Esophagus squamous epithelium (tissue), 5 donors: Measurements from ENCODE around the gene OST4. TPM values are rescaled to one million over a fixed set of nuclear protein-coding genes. Genes with fewer than 3 reads are reported as not detected.
"Not testable (repeated sequence)": the region's sequence is repeated elsewhere in the genome, so short reads cannot be mapped to it uniquely, and the experiment has no call there.

Source experiments
- DNase-seq: peaks from one replicate; lab custom pipeline; 2025; lab: John Stamatoyannopoulos, UW
- H3K27ac ChIP-seq, 4 donors: fragments of 200-600 bp; sonication (generic); one replicate each; pipeline ENCODE4 v1.5.1; 2016 to 2019; ENCODE audit warnings: mild to moderate bottlenecking in 1 of 4
- H3K27me3 ChIP-seq, 4 donors: fragments of 200-600 bp; sonication (generic); 1 replicate in 3 of 4; 2 replicates in 1 of 4; pipeline versions ENCODE4 v1.5.1 to v1.6.0; 2017 to 2021; ENCODE audit warnings: antibody characterized with exemption in 1 of 4
- H3K36me3 ChIP-seq, 3 donors: fragments of 200-600 bp; sonication (generic); one replicate each; pipeline ENCODE4 v1.5.1; 2016 to 2019
- H3K4me1 ChIP-seq, 3 donors: fragments of 200-600 bp; sonication (generic); one replicate each; pipeline ENCODE4 v1.5.1; 2017 to 2019
- H3K4me3 ChIP-seq, 4 donors: fragments of 200-600 bp; sonication (generic); 1 replicate in 3 of 4; 2 replicates in 1 of 4; pipeline ENCODE4 v1.5.1; 2016 to 2019; ENCODE audit warnings: mild to moderate bottlenecking in 2 of 4, moderate library complexity in 1 of 4
- H3K9me3 ChIP-seq, 3 donors: fragments of 200-600 bp; sonication (generic); one replicate each; pipeline ENCODE4 v1.5.1; 2016 to 2019
- POLR2A ChIP-seq, 4 donors: fragments of 450-650 bp; IDR thresholded peaks; one replicate each; pipeline ENCODE4 v1.6.1; 2017; ENCODE audit warnings: antibody characterized with exemption in 4 of 4, mild to moderate bottlenecking in 4 of 4, moderate library complexity in 3 of 4
- WGBS, 2 donors: methylation state at CpG; one replicate each; pipeline ENCODE4 v1.1.5; 2018; 5-methylcytosine and 5-hydroxymethylcytosine counted together
- intact Hi-C: fragments of 100-400 bp; cut with DNase I; formaldehyde crosslinking; loops from one replicate; pipeline ENCODE4 v1.15.0; 2022
- total RNA-seq, 4 donors: library from RNA; depleted of rRNA; stranded (reverse); fragments of >200 nt; gene quantifications; one replicate each; pipeline ENCODE4 v1.1.0, GENCODE V29; 2016
- TF ChIP-seq, protein P1 (sequence below), 6 experiments: fragments of 450-650 bp in 4 of 6; fragments of 200-600 bp in 2 of 6; sonication (generic) in 2 of 6; IDR thresholded peaks; one replicate each; pipeline ENCODE4 v1.5.1; 2016 to 2019; ENCODE audit warnings: antibody characterized with exemption in 6 of 6, mild to moderate bottlenecking in 4 of 6, moderate library complexity in 4 of 6
- donor health status: DM: yes; HTN: yes; CAD: no.

The OST4 gene
- total RNA-seq, 4 donors from 2014 or later, result 149 to 242 (median 193) TPM

DNA sequence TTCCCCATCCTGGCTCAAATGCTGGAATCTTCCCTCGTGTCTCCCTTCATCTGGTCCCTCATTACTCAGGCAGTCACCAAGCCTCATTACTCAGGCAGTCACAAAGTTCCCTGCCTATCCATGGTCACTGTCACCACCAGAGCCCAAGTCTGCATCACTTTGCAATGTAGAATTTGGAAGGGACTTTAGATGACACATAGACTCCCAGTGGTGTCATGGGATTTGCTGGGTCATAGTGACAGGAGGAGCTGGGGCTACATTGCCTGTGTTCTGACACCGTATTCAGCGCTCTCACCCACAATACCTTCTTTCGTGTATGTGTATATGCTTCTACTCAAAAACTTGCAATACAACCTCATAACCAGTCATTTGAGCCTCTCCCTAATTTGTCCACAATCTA is 4.9 kb upstream of the OST4 start:
- Histone ChIP-seq H3K9me3 (no peaks in the 10 kb centered on the region), H3K27me3 (no peaks in the 10 kb centered on the region), H3K36me3 (no peaks in the 10 kb centered on the region), H3K4me3 (no peak overlapping the region), H3K4me1 (peaks cover 11 to 87% (median 39%) of the 10 kb centered on the region in 3 donors), H3K27ac (peak overlapping the region in 3 of 4 donors; percentile 29 to 98 (median 83))
- 69 to 79% methylated on average over 4 of the region's 4 CpGs for WGBS, 2 donors
- TF ChIP-seq POLR2A (IDR thresholded peaks at IDR 0.05), result no peak
- TF ChIP-seq, protein P1, sequence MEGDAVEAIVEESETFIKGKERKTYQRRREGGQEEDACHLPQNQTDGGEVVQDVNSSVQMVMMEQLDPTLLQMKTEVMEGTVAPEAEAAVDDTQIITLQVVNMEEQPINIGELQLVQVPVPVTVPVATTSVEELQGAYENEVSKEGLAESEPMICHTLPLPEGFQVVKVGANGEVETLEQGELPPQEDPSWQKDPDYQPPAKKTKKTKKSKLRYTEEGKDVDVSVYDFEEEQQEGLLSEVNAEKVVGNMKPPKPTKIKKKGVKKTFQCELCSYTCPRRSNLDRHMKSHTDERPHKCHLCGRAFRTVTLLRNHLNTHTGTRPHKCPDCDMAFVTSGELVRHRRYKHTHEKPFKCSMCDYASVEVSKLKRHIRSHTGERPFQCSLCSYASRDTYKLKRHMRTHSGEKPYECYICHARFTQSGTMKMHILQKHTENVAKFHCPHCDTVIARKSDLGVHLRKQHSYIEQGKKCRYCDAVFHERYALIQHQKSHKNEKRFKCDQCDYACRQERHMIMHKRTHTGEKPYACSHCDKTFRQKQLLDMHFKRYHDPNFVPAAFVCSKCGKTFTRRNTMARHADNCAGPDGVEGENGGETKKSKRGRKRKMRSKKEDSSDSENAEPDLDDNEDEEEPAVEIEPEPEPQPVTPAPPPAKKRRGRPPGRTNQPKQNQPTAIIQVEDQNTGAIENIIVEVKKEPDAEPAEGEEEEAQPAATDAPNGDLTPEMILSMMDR (IDR thresholded peaks at IDR 0.05), result no peak
- intact Hi-C loops, result no loop called here
- DNase-seq, result no peak

GRCh38 chr2:27075566-27075871 is 4.1 kb upstream of the OST4 start:
- H3K27ac ChIP-seq, result peak overlapping the region in 3 of 4 donors; percentile 29 to 98 (median 92)
- H3K4me1 ChIP-seq, result peaks cover 6 to 85% (median 32%) of the 10 kb centered on the region in 3 donors
- H3K9me3 ChIP-seq, DNase-seq, H3K27me3 ChIP-seq, H3K36me3 ChIP-seq, intact Hi-C loops, H3K4me3 ChIP-seq: not testable (repeated sequence)
- WGBS, 2 donors, result 73% methylated on average over 6 of the region's 6 CpGs

- Histone ChIP-seq H3K27ac (peak overlapping the region in 3 of 4 donors; percentile 69 to 98 (median 92)), H3K9me3 (no peaks in the 10 kb centered on the region), H3K27me3 (no peaks in the 10 kb centered on the region), H3K36me3 (peaks cover 0 to 3% (median 0%) of the 10 kb centered on the region in 3 donors), H3K4me1 (peaks cover 9 to 85% (median 38%) of the 10 kb centered on the region in 3 donors), H3K4me3 (no peak overlapping the region)
- DNase-seq, result no peak
- intact Hi-C loops, result no loop called here
- WGBS, 2 donors, result 47 to 66% methylated on average over 4 of the region's 4 CpGs
- TF ChIP-seq, protein P1 (IDR thresholded peaks at IDR 0.05), result no peak
- TF ChIP-seq POLR2A (IDR thresholded peaks at IDR 0.05), result no peak
Measured at GRCh38 chr2:27074738-27075565, 3.5 kb upstream of the OST4 start.

- 20 to 34% methylated on average over 2 of the region's 2 CpGs for WGBS, 2 donors
- no peaks in the 10 kb centered on the region for H3K27me3 ChIP-seq
- peaks cover 16 to 88% (median 50%) of the 10 kb centered on the region in 3 donors for H3K4me1 ChIP-seq
- H3K36me3 ChIP-seq, result peaks cover 0 to 15% (median 0%) of the 10 kb centered on the region in 3 donors
- DNase-seq, result no peak
- no peak for TF ChIP-seq POLR2A (IDR thresholded peaks at IDR 0.05)
- TF ChIP-seq, protein P1 (IDR thresholded peaks at IDR 0.05), result no peak
- peak overlapping the region in 2 of 4 donors; percentile 92 to 98 for H3K27ac ChIP-seq
- intact Hi-C loops, result no loop called here
- H3K4me3 ChIP-seq, result no peak overlapping the region
- H3K9me3 ChIP-seq, result no peaks in the 10 kb centered on the region
Measured at GRCh38 chr2:27073782-27074181, 2.3 kb upstream of the OST4 start.

GRCh38 chr2:27072920-27073319 is 1.5 kb upstream of the OST4 start:
- intact Hi-C loops, result no loop called here
- no peaks in the 10 kb centered on the region for H3K27me3 ChIP-seq
- H3K36me3 ChIP-seq, result peaks cover 0 to 24% (median 8%) of the 10 kb centered on the region in 3 donors
- H3K4me3 ChIP-seq, result no peak overlapping the region
- no peak for TF ChIP-seq POLR2A (IDR thresholded peaks at IDR 0.05)
- TF ChIP-seq, protein P1 (IDR thresholded peaks at IDR 0.05), result no peak
- H3K9me3 ChIP-seq, result no peaks in the 10 kb centered on the region
- H3K4me1 ChIP-seq, result peaks cover 16 to 93% (median 52%) of the 10 kb centered on the region in 3 donors
- no peak for DNase-seq
- H3K27ac ChIP-seq, result peak overlapping the region in 3 of 4 donors; percentile 92 to 98 (median 97)
- 47 to 67% methylated on average over 5 of the region's 5 CpGs for WGBS, 2 donors
